CD14-positive monocyte (primary cell): Measurements from ENCODE around the gene URM1. TPM values are rescaled to one million over a fixed set of nuclear protein-coding genes. Genes with fewer than 3 reads are reported as not detected.

Source experiments
- DNase-seq, 3 donors: peaks; one replicate each; pipeline ENCODE4 v3.0.0-alpha.2; 2011 to 2022
- H2AFZ ChIP-seq: 2 replicates; pipeline ENCODE4 v1.6.0; 2012; ENCODE audit warnings: mild to moderate bottlenecking, low read depth, low read length, inconsistent platforms; ENCODE audit not compliant: insufficient read depth, poor library complexity, severe bottlenecking
- H3K27ac ChIP-seq, 2 donors: 1 replicate in 1 of 2; 2 replicates in 1 of 2; pipeline ENCODE4 v1.5.1; 2012 to 2013; ENCODE audit warnings: low read length in 2 of 2, control low read depth in 1 of 2, inconsistent platforms in 1 of 2, low read depth in 1 of 2, mild to moderate bottlenecking in 1 of 2
- H3K27me3 ChIP-seq, 2 donors: one replicate each; pipeline versions ENCODE4 v1.6.0 to v1.6.1; 2011 to 2013; ENCODE audit warnings: low read length in 2 of 2; ENCODE audit not compliant: control insufficient read depth in 2 of 2, insufficient read depth in 2 of 2
- H3K36me3 ChIP-seq, 2 donors: replicated peaks in 1 of 2; 1 replicate in 1 of 2; 2 replicates in 1 of 2; pipeline versions ENCODE4 v1.5.1 to v1.6.1; 2012 to 2013; ENCODE audit warnings: low read length in 2 of 2, control low read depth in 1 of 2, inconsistent platforms in 1 of 2, mild to moderate bottlenecking in 1 of 2; ENCODE audit not compliant: insufficient read depth in 2 of 2, control insufficient read depth in 1 of 2
- H3K4me1 ChIP-seq, 2 donors: 1 replicate in 1 of 2; 2 replicates in 1 of 2; pipeline versions ENCODE4 v1.5.1 to v1.6.1; 2012 to 2013; ENCODE audit warnings: low read length in 2 of 2, control low read depth in 1 of 2, inconsistent platforms in 1 of 2, mild to moderate bottlenecking in 1 of 2, moderate library complexity in 1 of 2; ENCODE audit not compliant: insufficient read depth in 2 of 2, control insufficient read depth in 1 of 2
- H3K4me2 ChIP-seq: replicated peaks from 2 replicates; pipeline ENCODE3; 2012; ENCODE audit warnings: low read length, moderate library complexity, mild to moderate bottlenecking; ENCODE audit not compliant: poor library complexity, severe bottlenecking; ENCODE audit errors: extremely low read depth
- H3K4me3 ChIP-seq, 3 experiments: fragments of 200-600 bp in 1 of 3; sonication (generic) in 1 of 3; replicated peaks in 1 of 3; 1 replicate in 2 of 3; 2 replicates in 1 of 3; pipeline ENCODE4 v1.5.1; 2011 to 2013; ENCODE audit warnings: low read length in 3 of 3, mild to moderate bottlenecking in 3 of 3, control low read depth in 2 of 3, low read depth in 2 of 3, inconsistent platforms in 1 of 3, moderate library complexity in 1 of 3
- H3K79me2 ChIP-seq: 2 replicates; pipeline ENCODE4 v1.6.0; 2012; ENCODE audit warnings: mild to moderate bottlenecking, control low read depth, inconsistent platforms, low read length, moderate library complexity; ENCODE audit not compliant: insufficient read depth
- H3K9ac ChIP-seq: 2 replicates; pipeline ENCODE4 v1.6.0; 2017; ENCODE audit warnings: low read length, mild to moderate bottlenecking; ENCODE audit not compliant: insufficient read depth, poor library complexity, severe bottlenecking
- H3K9me3 ChIP-seq, 2 donors: replicated peaks in 1 of 2; 1 replicate in 1 of 2; 2 replicates in 1 of 2; pipeline versions ENCODE4 v1.5.1 to v1.6.1; 2012 to 2013; ENCODE audit warnings: low read length in 2 of 2, control low read depth in 1 of 2; ENCODE audit not compliant: control insufficient read depth in 1 of 2, insufficient read depth in 1 of 2
- H4K20me1 ChIP-seq: 2 replicates; pipeline ENCODE4 v1.6.0; 2012; ENCODE audit warnings: mild to moderate bottlenecking, low read length, control low read depth, moderate library complexity; ENCODE audit not compliant: insufficient read depth
- H3K27ac Mint-ChIP-seq, 7 donors: one replicate each; pipeline ENCODE4 v1.8.0; 2020; ENCODE audit warnings: mild to moderate bottlenecking in 7 of 7, mixed read lengths in 7 of 7, moderate library complexity in 6 of 7, inconsistent platforms in 2 of 7
- H3K27me3 Mint-ChIP-seq, 3 donors: one replicate each; pipeline ENCODE4 v1.8.0; 2021 to 2022; ENCODE audit warnings: low read depth in 3 of 3, mild to moderate bottlenecking in 3 of 3, mixed read lengths in 3 of 3, moderate library complexity in 3 of 3, inconsistent platforms in 1 of 3
- H3K36me3 Mint-ChIP-seq, 2 donors: one replicate each; pipeline ENCODE4 v1.8.0; 2020; ENCODE audit warnings: mixed read lengths in 2 of 2, inconsistent platforms in 1 of 2, mild to moderate bottlenecking in 1 of 2
- H3K4me1 Mint-ChIP-seq: one replicate; pipeline ENCODE4 v1.8.0; 2020; ENCODE audit warnings: mild to moderate bottlenecking, mixed read lengths
- H3K4me3 Mint-ChIP-seq, 2 donors: one replicate each; pipeline ENCODE4 v1.8.0; 2020; ENCODE audit warnings: mild to moderate bottlenecking in 2 of 2, mixed read lengths in 2 of 2, moderate library complexity in 1 of 2
- H3K9me3 Mint-ChIP-seq, 7 donors: one replicate each; pipeline ENCODE4 v1.8.0; 2020 to 2022; ENCODE audit warnings: mixed read lengths in 7 of 7, mild to moderate bottlenecking in 6 of 7, moderate library complexity in 6 of 7, inconsistent platforms in 2 of 7
- CTCF ChIP-seq: fragments of 200-600 bp; IDR thresholded peaks from one replicate; pipeline ENCODE4 v1.8.0; 2022; ENCODE audit warnings: antibody characterized with exemption, mild to moderate bottlenecking
- WGBS: methylation state at CpG from one replicate; pipeline ENCODE4 v1.1.5; 2013; ENCODE audit warnings: missing lambda C conversion rate; ENCODE audit not compliant: insufficient coverage; 5-methylcytosine and 5-hydroxymethylcytosine counted together
- intact Hi-C, 2 donors: fragments of 100-400 bp; cut with micrococcal nuclease; formaldehyde crosslinking; loops; one replicate each; pipeline versions ENCODE4 v1.15.0 to v1.15.1; 2023
- polyA plus RNA-seq, 3 donors: library from polyadenylated mRNA; depleted of rRNA in 1 of 3; unstranded in 2 of 3; stranded (reverse) in 1 of 3; fragments of 300-500 nt in 2 of 3; fragments of >200 nt in 1 of 3; fragmentation: Illumina TruSeq in 2 of 3; gene quantifications; 1 replicate in 2 of 3; 2 replicates in 1 of 3; pipeline ENCODE4 v1.2.3, GENCODE V29; 2012 to 2021

URM1 gene
- polyA plus RNA-seq, 3 donors, result 37.5 to 39.7 (median 38.3) TPM

GRCh38 chr9:128438343-128439109, 67.4 kb downstream of the URM1 start:
- Histone ChIP-seq H3K4me1 (peaks cover 0 to 4% of the 10 kb centered on the region in 2 donors), H3K27ac (no peak overlapping the region), H3K79me2 (no peaks in the 10 kb centered on the region), H3K4me3 (no peak overlapping the region), H3K9ac (no peak overlapping the region), H3K4me2 (no peak overlapping the region), H3K27me3 (no peaks in the 10 kb centered on the region), H3K36me3 (no peaks in the 10 kb centered on the region), H4K20me1 (no peaks in the 10 kb centered on the region), H2AFZ (peak overlapping the region; percentile 46), H3K9me3 (no peaks in the 10 kb centered on the region)
- WGBS, result 27% methylated on average over 9 of the region's 12 CpGs
- no peak overlapping the region for H3K4me3 Mint-ChIP-seq
- peak; percentile 77 to 85 (median 85) for DNase-seq
- H3K36me3 Mint-ChIP-seq, result no peaks in the 10 kb centered on the region
- H3K9me3 Mint-ChIP-seq, result peaks cover 0 to 2% (median 0%) of the 10 kb centered on the region in 7 donors
- peak overlapping the region in 2 of 7 donors; percentile 58 to 81 for H3K27ac Mint-ChIP-seq
- H3K27me3 Mint-ChIP-seq, result peaks cover 4 to 5% (median 5%) of the 10 kb centered on the region in 3 donors
- TF ChIP-seq CTCF, result peak; percentile 97
- H3K4me1 Mint-ChIP-seq, result peaks cover 6% of the 10 kb centered on the region
- intact Hi-C loops, result no loop called here

GRCh38 chr9:128439273-128439672, 68.1 kb downstream of the URM1 start:
- Mint-ChIP-seq H3K4me1 (peaks cover 6% of the 10 kb centered on the region), H3K4me3 (no peak overlapping the region), H3K36me3 (no peaks in the 10 kb centered on the region), H3K27ac (no peak overlapping the region), H3K27me3 (peaks cover 4 to 7% (median 5%) of the 10 kb centered on the region in 3 donors), H3K9me3 (peaks cover 0 to 2% (median 0%) of the 10 kb centered on the region in 7 donors)
- TF ChIP-seq CTCF, result no peak
- no peaks in the 10 kb centered on the region for H3K36me3 ChIP-seq
- H4K20me1 ChIP-seq, result no peaks in the 10 kb centered on the region
- no peaks in the 10 kb centered on the region for H3K79me2 ChIP-seq
- H3K9me3 ChIP-seq, result no peaks in the 10 kb centered on the region
- intact Hi-C loops, result no loop called here
- DNase-seq, result no peak
- no peak overlapping the region for H3K4me3 ChIP-seq
- no peak overlapping the region for H3K9ac ChIP-seq
- no peak overlapping the region for H3K4me2 ChIP-seq
- no peaks in the 10 kb centered on the region for H3K27me3 ChIP-seq
- peaks cover 0 to 4% of the 10 kb centered on the region in 2 donors for H3K4me1 ChIP-seq
- H3K27ac ChIP-seq, result no peak overlapping the region
- peak overlapping the region; percentile 46 for H2AFZ ChIP-seq
- WGBS, result 100% methylated on average over 3 of the region's 7 CpGs

Other genes starting within 250 kb of the URM1 start
- 10 to 100 TPM; 42.0 to 71.5 (median 49.4) TPM for gene PTGES2, start 243.6 kb upstream of the URM1 start, polyA plus RNA-seq
- gene LCN2, start 221.9 kb upstream of the URM1 start, polyA plus RNA-seq, result under 1 TPM in 1 of 3 donors, not detected in 2; 0.83 TPM
- gene BBLN, start 211.1 kb upstream of the URM1 start, polyA plus RNA-seq, result 10 to 100 TPM; 51.5 to 74.8 (median 54.5) TPM
- gene CIZ1, start 179.8 kb upstream of the URM1 start, polyA plus RNA-seq, result 10 to 100 TPM in 1 of 3 donors, 1 to 10 TPM in 2; 3.4 to 53.7 (median 5.9) TPM
- 1 to 10 TPM in 1 of 3 donors, under 1 TPM in 2; 0.05 to 4.9 (median 0.56) TPM for gene DNM1, start 168.0 kb upstream of the URM1 start, polyA plus RNA-seq
- 10 to 100 TPM in 1 of 3 donors, 1 to 10 TPM in 2; 2.9 to 34.2 (median 4.6) TPM for gene GOLGA2, start 95.4 kb upstream of the URM1 start, polyA plus RNA-seq
- gene SWI5, start 95.1 kb upstream of the URM1 start, polyA plus RNA-seq, result 10 to 100 TPM; 14.4 to 18.0 (median 16.2) TPM
- 10 to 100 TPM in 2 of 3 donors, 1 to 10 TPM in 1; 5.9 to 17.0 (median 13.5) TPM for gene TRUB2, start 48.9 kb upstream of the URM1 start, polyA plus RNA-seq
- 10 to 100 TPM; 19.9 to 32.6 (median 20.4) TPM for gene COQ4, start 48.5 kb upstream of the URM1 start, polyA plus RNA-seq
- 1 to 10 TPM; 6.8 to 8.9 (median 6.8) TPM for gene SLC27A4, start 30.8 kb upstream of the URM1 start, polyA plus RNA-seq
- gene CERCAM, start 49.5 kb downstream of the URM1 start, polyA plus RNA-seq, result 1 to 10 TPM; 1.5 to 2.5 (median 1.8) TPM
- gene ODF2, start 84.6 kb downstream of the URM1 start, polyA plus RNA-seq, result 10 to 100 TPM in 2 of 3 donors, 1 to 10 TPM in 1; 7.9 to 24.1 (median 11.4) TPM
- 10 to 100 TPM; 16.0 to 31.2 (median 22.2) TPM for gene GLE1, start 133.3 kb downstream of the URM1 start, polyA plus RNA-seq
- 10 to 100 TPM in 1 of 3 donors, 1 to 10 TPM in 2; 6.2 to 40.8 (median 8.5) TPM for gene SPTAN1, start 181.2 kb downstream of the URM1 start, polyA plus RNA-seq